Limb (tissue), 2 donors: ENCODE measurements around the gene MMP12.

Source experiments
- DNase-seq, 2 donors: peaks; one replicate each; pipeline ENCODE4 v3.0.0-alpha.2; 2016; ENCODE audit errors: extremely low spot score in 2 of 2

MMP12 gene

GRCh38 chr11:102850973-102851745 lies 23.6 kb downstream of the MMP12 start:
- DNase-seq = no peak

- no peak for DNase-seq
These were observed 25.5 kb downstream of the MMP12 start for GRCh38 chr11:102849311-102849710.

- no peak for DNase-seq
These were observed 28.5 kb downstream of the MMP12 start for GRCh38 chr11:102846292-102846691.

- no peak for DNase-seq
These were observed 31.3 kb downstream of the MMP12 start, which contains the start of gene MMP3 for GRCh38 chr11:102843489-102843888. TSS of gene MMP3 (minus strand) at chr11:102843609. CDS start at chr11:102843546, 63 bp downstream.

- DNase-seq = no peak
These were observed 31.9 kb downstream of the MMP12 start for GRCh38 chr11:102842930-102843329.

GRCh38 chr11:102840018-102840417 lies 34.8 kb downstream of the MMP12 start:
- DNase-seq = no peak

- DNase-seq = no peak
These were observed 37.1 kb downstream of the MMP12 start for GRCh38 chr11:102837646-102838045.

- DNase-seq = no peak
These were observed 37.6 kb downstream of the MMP12 start for GRCh38 chr11:102837156-102837555.

- no peak for DNase-seq
These were observed 38.4 kb downstream of the MMP12 start for GRCh38 chr11:102836290-102836875.

- DNase-seq = no peak
These were observed 41.1 kb downstream of the MMP12 start for GRCh38 chr11:102833731-102834130.

- DNase-seq = no peak
These were observed 42.2 kb downstream of the MMP12 start for GRCh38 chr11:102832612-102833011.

- peak; percentile 48 to 73 for DNase-seq
These were observed 43.0 kb downstream of the MMP12 start for GRCh38 chr11:102831489-102832440.

- no peak for DNase-seq
These were observed 43.7 kb downstream of the MMP12 start for GRCh38 chr11:102831128-102831488.

GRCh38 chr11:102830001-102830727 lies 44.6 kb downstream of the MMP12 start:
- DNase-seq = no peak

- no peak for DNase-seq
These were observed 45.3 kb downstream of the MMP12 start for GRCh38 chr11:102829316-102830000.

GRCh38 chr11:102824556-102824955 lies 50.2 kb downstream of the MMP12 start:
- DNase-seq = no peak

GRCh38 chr11:102819491-102819890 lies 55.3 kb downstream of the MMP12 start:
- DNase-seq = no peak

GRCh38 chr11:102813484-102813883 lies 61.3 kb downstream of the MMP12 start:
- no peak for DNase-seq
